Smooth muscle cell (in vitro differentiated cells): ENCODE measurements around the gene GALE. TPM values are rescaled to one million over a fixed set of nuclear protein-coding genes. Genes with fewer than 3 reads are reported as not detected.
A peak's percentile ranks its signal among the peaks of the same experiment; 100 is the strongest.

Experiments used
- DNase-seq: peaks from one replicate; lab custom pipeline; 2025; ENCODE audit not compliant: unreplicated experiment; lab: John Stamatoyannopoulos, UW
- H2AFZ ChIP-seq: fragments of 200-600 bp; sonication (generic); 2 replicates; pipeline ENCODE4 v1.6.0; 2016; ENCODE audit warnings: antibody characterized with exemption, low read depth, mild to moderate bottlenecking
- H3F3A ChIP-seq: fragments of 200-600 bp; sonication (generic); 2 replicates; pipeline ENCODE4 v1.6.0; 2017; ENCODE audit warnings: antibody characterized with exemption, low read depth
- H3K27ac ChIP-seq: fragments of 200-600 bp; sonication (generic); 2 replicates; pipeline ENCODE4 v1.5.1; 2016; ENCODE audit warnings: low read depth, mild to moderate bottlenecking
- H3K27me3 ChIP-seq: fragments of 200-600 bp; sonication (generic); 2 replicates; pipeline ENCODE4 v1.6.1; 2016; ENCODE audit warnings: low read depth, mild to moderate bottlenecking
- H3K36me3 ChIP-seq: fragments of 200-600 bp; sonication (generic); 2 replicates; pipeline ENCODE4 v1.5.1; 2016; ENCODE audit warnings: low read depth
- H3K4me1 ChIP-seq: fragments of 200-600 bp; sonication (generic); 2 replicates; pipeline ENCODE4 v1.5.1; 2016; ENCODE audit warnings: low read depth
- H3K4me2 ChIP-seq: fragments of 200-600 bp; sonication (generic); 2 replicates; pipeline ENCODE4 v1.6.0; 2016; ENCODE audit warnings: mild to moderate bottlenecking
- H3K4me3 ChIP-seq: fragments of 200-600 bp; sonication (generic); 2 replicates; pipeline ENCODE4 v1.5.1; 2016; ENCODE audit warnings: mild to moderate bottlenecking
- H3K79me2 ChIP-seq: fragments of 200-600 bp; sonication (generic); 2 replicates; pipeline ENCODE4 v1.6.0; 2016; ENCODE audit warnings: low read depth, mild to moderate bottlenecking
- H3K9ac ChIP-seq: fragments of 200-600 bp; sonication (generic); 2 replicates; pipeline ENCODE4 v1.6.0; 2016; ENCODE audit warnings: low read depth
- H3K9me3 ChIP-seq: fragments of 200-600 bp; sonication (generic); replicated peaks from 2 replicates; pipeline ENCODE4 v1.5.1; 2016; ENCODE audit warnings: low read depth
- H4K20me1 ChIP-seq: fragments of 200-600 bp; sonication (generic); 2 replicates; pipeline ENCODE4 v1.6.0; 2016; ENCODE audit warnings: low read depth
- WGBS: methylation state at CpG from one replicate; pipeline ENCODE4 v1.1.7; 2016; ENCODE audit warnings: low lambda C conversion rate; 5-methylcytosine and 5-hydroxymethylcytosine counted together
- polyA plus RNA-seq: library from polyadenylated mRNA; unstranded; fragments of >200 nt; fragmentation: Nextera tagmentation; extraction: Ambion mirVana; gene quantifications from 2 replicates; pipeline ENCODE4 v1.2.1, GENCODE V29; 2016
- total RNA-seq: library from RNA; depleted of rRNA; stranded (reverse); fragments of >200 nt; gene quantifications from 2 replicates; pipeline ENCODE4 v1.2.3, GENCODE V29; 2014
- TF ChIP-seq, protein P1 (sequence below): fragments of 200-600 bp; sonication (generic); IDR thresholded peaks from 2 replicates; pipeline ENCODE4 v1.5.1; 2017; ENCODE audit warnings: borderline replicate concordance, mild to moderate bottlenecking, antibody characterized with exemption; ENCODE audit not compliant: insufficient read depth, poor library complexity, severe bottlenecking

The GALE gene
- total and polyA plus RNA-seq, 2 experiments from 2014 or later: 51.7 to 75.2 TPM

DNA sequence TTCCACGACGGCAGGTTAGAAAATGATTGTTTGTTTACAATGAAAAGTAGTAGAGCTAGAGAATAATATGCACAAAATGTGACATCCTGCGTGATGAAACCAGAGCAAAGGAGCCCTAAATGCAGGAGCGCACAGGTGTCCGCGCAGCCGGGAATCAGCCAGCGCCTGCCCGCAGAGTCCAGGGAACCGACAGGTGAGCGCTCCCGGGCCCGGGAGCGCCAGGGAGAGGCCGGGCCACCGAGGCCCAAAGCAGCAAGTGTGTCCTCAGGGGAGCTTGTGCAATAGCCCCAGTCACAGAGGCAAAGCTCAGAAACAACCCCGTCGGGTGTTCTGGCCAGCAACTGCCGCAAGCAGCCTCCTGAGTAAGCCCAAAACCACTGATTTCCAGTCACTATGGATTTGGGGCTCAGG, 789 bp upstream of the GALE start:
- WGBS: 18% methylated on average over 19 of the region's 19 CpGs
- H2AFZ ChIP-seq: no peak overlapping the region
- DNase-seq: no peak

DNA sequence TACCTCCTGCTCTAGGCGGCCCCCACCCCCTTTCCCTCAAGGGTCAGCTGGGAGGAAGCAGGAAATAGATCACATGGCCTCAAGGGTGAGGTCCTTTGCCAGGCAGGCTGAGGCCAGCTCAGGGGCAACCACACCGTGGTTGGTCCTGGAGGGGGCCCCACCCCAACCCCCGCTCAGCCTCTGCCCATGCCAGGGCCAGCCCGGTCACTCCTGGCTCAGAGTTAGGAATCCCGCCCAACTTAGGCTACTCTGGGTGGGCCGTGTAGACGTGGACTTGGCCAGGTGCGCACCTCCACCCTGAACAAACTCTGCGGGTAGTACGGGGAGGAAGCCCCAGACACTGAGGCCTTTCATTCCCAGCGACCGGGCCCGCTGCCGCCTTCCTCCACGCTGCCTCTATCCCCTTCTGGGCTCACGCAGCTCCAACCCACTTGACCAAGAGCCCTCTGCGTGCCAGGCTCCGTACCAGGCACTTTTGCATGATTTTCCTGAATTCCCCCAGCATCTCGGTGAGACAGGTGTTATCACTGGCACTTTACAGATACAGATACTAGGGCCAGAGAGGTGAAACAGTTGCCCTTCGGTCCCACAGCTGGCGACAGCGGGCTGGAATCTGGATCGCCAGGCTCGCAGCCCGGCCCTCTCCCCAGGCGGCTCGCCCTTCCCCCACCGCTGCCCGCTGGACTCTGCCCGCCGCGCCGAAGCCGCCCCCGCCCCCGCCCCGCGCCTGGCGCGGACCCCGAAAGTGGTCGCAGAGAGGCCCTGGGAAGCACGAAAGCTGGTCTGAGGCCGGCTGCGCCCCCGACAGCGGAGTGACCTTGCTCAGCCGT, 769 bp downstream of the GALE start:
- Histone ChIP-seq H3F3A (peaks cover 17% of the 10 kb centered on the region), H2AFZ (no peak overlapping the region), H3K9ac (peak overlapping the region; percentile 89), H3K4me2 (peak overlapping the region; percentile 98), H3K4me3 (peak overlapping the region; percentile 85), H4K20me1 (no peaks in the 10 kb centered on the region), H3K27ac (peak overlapping the region; percentile 84), H3K79me2 (no peaks in the 10 kb centered on the region), H3K9me3 (no peaks in the 10 kb centered on the region), H3K27me3 (no peaks in the 10 kb centered on the region), H3K4me1 (peaks cover 5% of the 10 kb centered on the region), H3K36me3 (no peaks in the 10 kb centered on the region)
- WGBS: 2% methylated on average over 44 of the region's 48 CpGs
- no peak for DNase-seq
- TF ChIP-seq, protein P1, sequence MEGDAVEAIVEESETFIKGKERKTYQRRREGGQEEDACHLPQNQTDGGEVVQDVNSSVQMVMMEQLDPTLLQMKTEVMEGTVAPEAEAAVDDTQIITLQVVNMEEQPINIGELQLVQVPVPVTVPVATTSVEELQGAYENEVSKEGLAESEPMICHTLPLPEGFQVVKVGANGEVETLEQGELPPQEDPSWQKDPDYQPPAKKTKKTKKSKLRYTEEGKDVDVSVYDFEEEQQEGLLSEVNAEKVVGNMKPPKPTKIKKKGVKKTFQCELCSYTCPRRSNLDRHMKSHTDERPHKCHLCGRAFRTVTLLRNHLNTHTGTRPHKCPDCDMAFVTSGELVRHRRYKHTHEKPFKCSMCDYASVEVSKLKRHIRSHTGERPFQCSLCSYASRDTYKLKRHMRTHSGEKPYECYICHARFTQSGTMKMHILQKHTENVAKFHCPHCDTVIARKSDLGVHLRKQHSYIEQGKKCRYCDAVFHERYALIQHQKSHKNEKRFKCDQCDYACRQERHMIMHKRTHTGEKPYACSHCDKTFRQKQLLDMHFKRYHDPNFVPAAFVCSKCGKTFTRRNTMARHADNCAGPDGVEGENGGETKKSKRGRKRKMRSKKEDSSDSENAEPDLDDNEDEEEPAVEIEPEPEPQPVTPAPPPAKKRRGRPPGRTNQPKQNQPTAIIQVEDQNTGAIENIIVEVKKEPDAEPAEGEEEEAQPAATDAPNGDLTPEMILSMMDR: no peak

More for the DNA sequence above, 789 bp upstream of the GALE start:
- TF ChIP-seq, protein P1: no peak
- Histone ChIP-seq H3K4me2 (peak overlapping the region; percentile 98), H3K27ac (peak overlapping the region; percentile 84), H3K79me2 (no peaks in the 10 kb centered on the region), H3K36me3 (no peaks in the 10 kb centered on the region), H3K27me3 (no peaks in the 10 kb centered on the region), H3K9ac (peak overlapping the region; percentile 89), H3F3A (peaks cover 17% of the 10 kb centered on the region), H3K9me3 (no peaks in the 10 kb centered on the region), H4K20me1 (no peaks in the 10 kb centered on the region), H3K4me3 (peak overlapping the region; percentile 85), H3K4me1 (peaks cover 5% of the 10 kb centered on the region)

DNA sequence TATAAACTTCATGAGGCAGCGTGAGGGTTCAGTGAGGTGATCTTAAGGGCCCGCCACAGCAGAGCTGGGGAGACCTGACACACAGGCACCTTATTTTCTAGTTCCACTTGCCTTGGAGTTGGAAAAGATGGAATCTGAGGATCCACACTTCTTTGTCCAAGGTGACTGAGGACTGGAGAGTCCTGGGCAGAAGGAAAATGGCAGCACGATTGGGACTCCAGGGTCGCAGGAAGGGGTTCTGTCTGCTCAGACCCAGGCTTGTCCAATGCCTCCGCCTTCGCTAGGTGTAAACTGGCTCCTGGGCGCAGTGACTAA, 1.3 kb downstream of the GALE start:
- Histone ChIP-seq H3K9ac (no peak overlapping the region), H2AFZ (no peak overlapping the region), H3K4me3 (peak overlapping the region; percentile 85), H3K9me3 (no peaks in the 10 kb centered on the region), H3K4me2 (peak overlapping the region; percentile 98), H3K27ac (peak overlapping the region; percentile 84), H3K4me1 (peaks cover 5% of the 10 kb centered on the region), H3K79me2 (no peaks in the 10 kb centered on the region), H3K27me3 (no peaks in the 10 kb centered on the region), H3F3A (peaks cover 17% of the 10 kb centered on the region), H3K36me3 (no peaks in the 10 kb centered on the region), H4K20me1 (no peaks in the 10 kb centered on the region)
- WGBS: 56% methylated on average over 7 of the region's 7 CpGs
- DNase-seq: no peak
- TF ChIP-seq, protein P1: no peak
